D341Med (cell line): ENCODE data around the gene OAS1.
A peak's percentile ranks its signal among the peaks of the same experiment; 100 is the strongest.
"Not testable (repeated sequence)": the region's sequence is repeated elsewhere in the genome, so short reads cannot be mapped to it uniquely, and the experiment has no call there.

ENCODE experiments used
- DNase-seq: peaks from one replicate; pipeline ENCODE4 v3.0.0; 2012; ENCODE audit warnings: low spot score

Gene OAS1

DNA sequence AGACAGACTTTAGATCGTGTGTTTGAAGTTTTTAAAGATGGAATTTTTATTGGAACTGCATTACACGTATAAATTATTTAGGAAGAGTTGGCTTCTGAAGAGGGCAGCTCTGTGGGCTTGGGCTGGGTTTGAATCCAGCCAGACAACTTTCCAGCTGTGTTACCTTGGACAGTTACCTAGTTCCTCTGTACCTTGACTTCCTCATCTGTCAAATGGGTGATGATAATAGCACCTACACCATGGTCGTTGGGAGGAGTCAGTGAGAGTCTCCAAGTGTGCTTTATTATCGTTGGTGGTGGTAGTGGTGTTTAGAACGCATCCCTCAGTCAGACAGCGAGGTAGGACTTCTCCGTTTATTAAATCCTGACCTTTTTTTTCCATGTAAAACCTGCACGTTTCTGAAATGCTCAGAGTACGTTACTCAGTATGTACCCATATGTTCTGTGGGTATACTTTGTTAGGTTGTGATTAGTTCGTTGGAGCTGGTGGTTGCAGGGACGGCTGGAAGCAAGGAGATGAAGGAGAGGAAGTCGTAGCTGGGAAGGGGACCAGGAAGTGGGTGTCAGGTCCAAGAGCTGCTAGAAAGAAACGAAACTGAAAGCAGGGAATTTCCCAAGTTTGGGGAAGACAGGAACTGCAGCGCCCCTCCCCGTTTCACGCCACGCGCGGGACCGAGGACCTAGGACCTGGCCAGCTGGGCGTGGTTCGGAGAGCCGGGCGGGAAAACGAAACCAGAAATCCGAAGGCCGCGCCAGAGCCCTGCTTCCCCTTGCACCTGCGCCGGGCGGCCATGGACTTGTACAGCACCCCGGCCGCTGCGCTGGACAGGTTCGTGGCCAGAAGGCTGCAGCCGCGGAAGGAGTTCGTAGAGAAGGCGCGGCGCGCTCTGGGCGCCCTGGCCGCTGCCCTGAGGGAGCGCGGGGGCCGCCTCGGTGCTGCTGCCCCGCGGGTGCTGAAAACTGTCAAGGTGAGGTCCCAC lies 31.3 kb downstream of the OAS1 start, which contains the start of gene OAS3:
Gene OAS3 (plus strand): TSS at position 734 of the 979 bp plus-strand sequence. CDS start 57 bp downstream, at position 791.
- DNase-seq: peak; percentile 62

DNA sequence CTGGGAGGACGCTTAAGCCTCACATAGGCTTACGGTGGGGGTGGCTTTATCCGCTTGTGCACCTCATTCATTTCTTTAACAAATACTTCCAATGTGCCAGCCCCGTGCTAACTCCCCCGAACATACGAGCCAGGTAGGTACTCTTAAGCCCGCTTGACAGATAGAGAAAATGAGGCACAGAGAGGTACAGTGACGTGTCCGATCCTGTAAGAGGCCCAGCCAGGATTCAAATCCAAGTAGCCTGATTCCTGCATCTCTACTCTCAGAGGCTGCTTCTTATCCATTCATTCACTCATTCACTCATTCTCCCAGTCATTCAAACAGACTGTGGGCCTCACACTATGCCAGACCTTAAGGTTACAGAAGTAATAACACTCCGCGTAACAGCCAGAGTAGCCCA lies 32.0 kb downstream of the OAS1 start:
- DNase-seq: no peak

DNA sequence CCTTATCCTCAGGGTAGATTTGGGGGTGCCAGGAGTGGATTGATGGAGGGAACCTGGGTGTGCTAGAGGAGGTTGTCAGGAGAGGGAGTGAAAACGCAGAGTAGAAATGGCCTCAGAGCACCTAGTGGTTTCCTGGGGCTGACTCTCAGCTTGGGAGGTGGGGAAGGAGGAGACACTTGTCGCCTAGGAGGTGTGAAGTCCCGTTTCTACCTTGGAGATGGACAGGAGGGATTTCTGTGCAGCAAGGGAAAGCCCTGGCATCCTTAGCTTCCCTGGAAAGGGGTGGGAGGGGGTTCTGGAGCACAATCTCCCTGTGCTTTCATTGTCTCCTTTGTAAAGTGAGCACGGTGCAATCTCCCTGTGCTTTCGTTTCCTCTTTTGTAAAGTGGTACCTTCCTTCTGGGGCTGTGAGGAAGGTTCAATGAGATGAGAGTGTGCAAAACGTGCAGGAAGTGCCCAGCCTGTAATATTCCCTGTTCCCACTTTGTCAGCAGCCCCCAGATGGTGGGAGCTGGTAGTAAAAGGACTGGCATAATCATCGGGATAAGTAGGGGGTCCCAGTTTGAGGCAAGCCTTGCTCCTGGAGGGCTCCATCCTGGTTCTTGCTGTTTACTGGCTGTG lies 33.1 kb downstream of the OAS1 start:
- DNase-seq: no peak

DNA sequence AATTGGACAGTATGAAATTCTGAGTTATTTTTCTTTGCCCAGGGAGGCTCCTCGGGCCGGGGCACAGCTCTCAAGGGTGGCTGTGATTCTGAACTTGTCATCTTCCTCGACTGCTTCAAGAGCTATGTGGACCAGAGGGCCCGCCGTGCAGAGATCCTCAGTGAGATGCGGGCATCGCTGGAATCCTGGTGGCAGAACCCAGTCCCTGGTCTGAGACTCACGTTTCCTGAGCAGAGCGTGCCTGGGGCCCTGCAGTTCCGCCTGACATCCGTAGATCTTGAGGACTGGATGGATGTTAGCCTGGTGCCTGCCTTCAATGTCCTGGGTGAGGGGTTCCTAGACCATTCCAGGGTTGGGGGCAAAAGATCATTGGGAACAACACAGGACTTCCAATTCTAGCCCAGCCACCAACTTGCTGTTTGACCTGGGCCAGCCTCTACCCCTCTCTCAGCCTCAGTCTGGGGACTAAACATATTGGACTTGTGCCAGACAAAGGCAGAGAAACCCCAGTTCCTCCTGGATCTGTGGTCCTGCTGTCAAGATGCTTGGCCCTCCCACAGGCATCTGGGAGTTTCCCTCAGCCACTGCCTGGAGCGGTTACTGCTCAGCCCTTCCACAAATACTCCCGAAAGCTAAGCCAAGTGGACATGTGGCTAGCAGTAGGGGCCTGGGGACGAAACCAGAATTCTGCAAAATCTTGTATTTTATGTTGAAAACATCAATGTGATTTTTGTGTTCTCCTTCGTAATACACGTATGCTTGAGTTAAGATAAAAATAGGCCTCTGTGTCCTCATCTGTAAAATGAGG lies 35.0 kb downstream of the OAS1 start:
- DNase-seq: no peak

DNA sequence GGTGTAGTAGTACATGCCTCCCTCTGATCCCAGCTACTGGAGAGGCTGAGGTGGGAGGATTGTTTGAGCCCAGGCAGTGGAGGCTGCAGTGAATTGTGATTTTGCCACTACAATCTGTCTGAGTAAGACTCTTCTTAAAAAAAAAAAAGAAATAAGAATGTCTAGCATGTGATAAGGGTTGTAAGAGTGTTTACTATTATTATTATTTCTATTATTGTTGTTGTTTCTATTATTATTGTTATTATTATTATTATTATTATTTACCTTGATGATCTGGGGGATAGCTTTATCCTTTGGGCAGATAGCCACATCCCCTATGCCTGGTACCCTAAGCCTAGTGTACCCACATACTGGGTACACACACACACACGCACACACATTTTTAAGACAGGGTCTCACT lies 35.8 kb downstream of the OAS1 start:
- DNase-seq: no peak

DNA sequence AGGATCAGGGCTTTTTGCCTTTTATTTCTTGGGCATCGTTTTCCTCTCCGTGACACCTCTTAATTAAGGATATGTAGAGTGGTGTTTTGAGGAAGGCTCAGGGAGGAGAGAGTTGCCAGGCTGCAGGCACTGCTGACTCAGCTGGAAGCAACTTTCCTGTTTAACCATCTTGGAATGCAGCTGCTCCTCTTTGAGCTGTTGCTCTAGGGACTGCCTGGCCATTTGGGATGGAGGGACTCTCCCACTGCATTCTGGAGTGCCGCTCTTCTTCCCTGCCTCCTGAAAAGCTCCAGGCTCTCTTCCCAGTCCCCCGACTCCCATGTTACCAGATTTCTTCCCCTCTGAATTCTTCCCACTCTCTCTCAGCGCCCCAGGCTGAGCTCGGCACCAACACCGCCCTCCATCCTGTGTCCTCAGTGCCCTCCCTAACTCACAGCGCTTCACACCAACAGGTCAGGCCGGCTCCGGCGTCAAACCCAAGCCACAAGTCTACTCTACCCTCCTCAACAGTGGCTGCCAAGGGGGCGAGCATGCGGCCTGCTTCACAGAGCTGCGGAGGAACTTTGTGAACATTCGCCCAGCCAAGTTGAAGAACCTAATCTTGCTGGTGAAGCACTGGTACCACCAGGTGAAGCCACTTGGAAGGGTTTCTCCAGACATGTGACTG lies 37.4 kb downstream of the OAS1 start:
- no peak for DNase-seq

DNA sequence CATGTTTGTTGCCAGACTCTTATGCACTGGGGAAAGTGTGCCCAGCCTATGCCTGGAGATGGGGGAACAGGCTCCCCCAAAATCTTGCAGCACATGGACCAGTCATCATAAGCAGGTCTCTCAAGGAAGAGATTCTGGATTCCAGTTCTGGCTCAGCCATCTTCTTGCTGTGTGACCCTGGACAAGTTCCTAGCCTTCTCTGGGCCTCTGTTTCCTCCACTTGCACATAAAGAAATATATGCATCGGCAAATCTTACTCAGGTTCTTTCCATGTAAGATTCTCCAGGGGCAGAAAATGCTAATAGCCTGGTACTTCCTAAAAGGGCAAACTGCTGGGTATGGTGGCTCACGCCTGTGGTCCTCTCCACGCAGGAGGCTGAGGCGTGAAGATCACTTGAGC lies 38.8 kb downstream of the OAS1 start:
- no peak for DNase-seq

DNA sequence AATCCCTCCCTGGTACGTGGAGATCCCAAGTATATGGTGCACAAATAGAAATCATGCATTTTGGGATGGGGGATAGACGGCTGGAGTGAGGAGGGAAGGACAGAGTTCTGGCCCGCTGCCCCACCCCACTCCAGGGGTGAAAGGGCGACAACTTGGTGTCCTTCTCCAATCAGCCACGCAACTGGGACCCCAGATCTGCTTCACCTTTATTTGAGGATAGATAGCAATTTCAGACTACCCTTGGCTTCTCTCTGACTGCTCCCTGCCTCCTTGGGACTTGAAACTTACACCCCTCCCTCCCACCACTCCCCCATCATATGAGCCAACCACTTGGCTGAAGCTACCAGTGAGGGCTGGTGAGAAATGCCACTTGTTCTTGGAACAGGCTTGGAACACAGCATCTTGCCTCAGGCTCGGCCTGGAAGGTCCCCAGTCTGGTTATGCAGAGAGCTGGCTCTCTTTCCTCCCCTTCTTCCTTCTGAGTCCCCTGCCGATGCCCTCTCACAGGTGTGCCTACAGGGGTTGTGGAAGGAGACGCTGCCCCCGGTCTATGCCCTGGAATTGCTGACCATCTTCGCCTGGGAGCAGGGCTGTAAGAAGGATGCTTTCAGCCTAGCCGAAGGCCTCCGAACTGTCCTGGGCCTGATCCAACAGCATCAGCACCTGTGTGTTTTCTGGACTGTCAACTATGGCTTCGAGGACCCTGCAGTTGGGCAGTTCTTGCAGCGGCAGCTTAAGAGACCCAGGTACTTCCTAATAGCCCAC lies 39.7 kb downstream of the OAS1 start:
- DNase-seq: no peak

DNA sequence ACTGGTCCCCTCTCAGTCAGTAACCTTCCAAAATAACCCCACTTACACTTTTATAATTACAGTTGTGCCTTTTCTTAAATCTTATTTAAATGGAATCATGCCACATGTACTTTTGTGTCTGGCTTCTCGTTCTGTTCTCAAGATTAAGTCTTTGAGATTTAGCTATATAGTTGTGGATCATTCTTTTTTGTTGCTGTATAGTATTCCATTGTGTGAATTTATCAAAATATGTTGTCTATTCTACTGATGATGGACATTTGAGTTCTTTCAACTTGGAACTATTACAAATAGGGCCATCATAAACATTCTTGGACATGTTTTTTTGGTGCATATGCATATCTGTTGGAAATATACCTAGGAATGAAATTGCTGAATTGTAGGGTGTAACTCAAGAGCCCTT lies 40.6 kb downstream of the OAS1 start:
- DNase-seq: no peak

DNA sequence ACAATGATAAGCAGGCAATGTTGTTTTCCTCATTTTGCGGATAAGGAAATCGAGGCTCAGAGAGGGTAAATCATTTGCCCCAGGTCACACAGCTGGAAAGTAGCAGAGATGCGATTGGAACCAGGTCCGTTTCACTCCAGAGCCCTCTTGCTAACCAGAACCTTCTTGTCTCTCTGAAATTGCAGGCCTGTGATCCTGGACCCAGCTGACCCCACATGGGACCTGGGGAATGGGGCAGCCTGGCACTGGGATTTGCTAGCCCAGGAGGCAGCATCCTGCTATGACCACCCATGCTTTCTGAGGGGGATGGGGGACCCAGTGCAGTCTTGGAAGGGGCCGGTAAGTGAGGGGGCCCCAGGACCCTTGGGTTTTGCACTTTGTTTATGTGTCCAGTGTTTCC lies 41.0 kb downstream of the OAS1 start:
- DNase-seq: no peak

DNA sequence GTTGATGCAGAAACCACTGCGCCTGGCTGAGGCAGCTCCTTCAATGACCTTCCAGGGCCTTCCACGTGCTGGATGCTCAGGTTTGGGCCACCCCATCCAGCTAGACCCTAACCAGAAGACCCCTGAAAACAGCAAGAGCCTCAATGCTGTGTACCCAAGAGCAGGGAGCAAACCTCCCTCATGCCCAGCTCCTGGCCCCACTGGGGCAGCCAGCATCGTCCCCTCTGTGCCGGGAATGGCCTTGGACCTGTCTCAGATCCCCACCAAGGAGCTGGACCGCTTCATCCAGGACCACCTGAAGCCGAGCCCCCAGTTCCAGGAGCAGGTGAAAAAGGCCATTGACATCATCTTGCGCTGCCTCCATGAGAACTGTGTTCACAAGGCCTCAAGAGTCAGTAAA lies 42.0 kb downstream of the OAS1 start:
- no peak for DNase-seq

DNA sequence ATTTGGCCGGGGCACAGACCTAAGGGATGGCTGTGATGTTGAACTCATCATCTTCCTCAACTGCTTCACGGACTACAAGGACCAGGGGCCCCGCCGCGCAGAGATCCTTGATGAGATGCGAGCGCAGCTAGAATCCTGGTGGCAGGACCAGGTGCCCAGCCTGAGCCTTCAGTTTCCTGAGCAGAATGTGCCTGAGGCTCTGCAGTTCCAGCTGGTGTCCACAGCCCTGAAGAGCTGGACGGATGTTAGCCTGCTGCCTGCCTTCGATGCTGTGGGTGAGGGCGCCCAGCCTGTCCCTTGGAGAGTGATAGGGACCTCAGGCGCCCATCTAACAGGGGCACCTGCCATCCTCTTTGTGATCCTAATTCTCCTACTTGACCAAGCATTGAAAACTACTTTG lies 43.9 kb downstream of the OAS1 start:
- DNase-seq: no peak

DNA sequence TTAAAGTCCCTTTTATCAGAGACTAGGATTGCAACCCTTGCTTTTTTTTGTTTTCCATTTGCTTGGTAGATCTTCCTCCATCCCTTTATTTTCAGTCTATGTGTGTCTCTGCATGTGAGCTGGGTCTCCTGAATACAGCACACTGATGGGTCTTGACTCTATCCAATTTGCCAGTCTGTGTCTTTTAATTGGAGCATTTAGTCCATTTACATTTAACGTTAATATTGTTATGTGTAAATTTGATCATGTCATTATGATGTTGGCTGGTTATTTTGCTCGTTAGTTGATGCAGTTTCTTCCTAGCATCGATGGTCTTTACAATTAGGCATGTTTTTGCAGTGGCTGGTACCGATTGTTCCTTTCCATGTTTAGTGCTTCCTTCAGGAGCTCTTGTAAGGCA lies 50.4 kb downstream of the OAS1 start:
- DNase-seq: not testable (repeated sequence)

DNA sequence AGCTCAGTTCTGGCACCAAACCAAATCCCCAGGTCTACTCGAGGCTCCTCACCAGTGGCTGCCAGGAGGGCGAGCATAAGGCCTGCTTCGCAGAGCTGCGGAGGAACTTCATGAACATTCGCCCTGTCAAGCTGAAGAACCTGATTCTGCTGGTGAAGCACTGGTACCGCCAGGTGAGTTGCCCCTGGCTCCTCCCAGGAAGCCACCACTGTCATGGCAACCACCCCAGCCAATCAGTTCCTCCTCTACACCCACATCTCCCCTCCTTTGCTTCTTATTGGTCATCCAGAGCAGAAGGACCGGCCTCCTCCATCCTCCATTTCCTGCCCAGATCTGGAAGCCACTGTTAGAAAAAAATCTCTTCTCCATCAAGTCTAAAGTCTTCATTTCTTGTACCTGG lies 54.3 kb downstream of the OAS1 start:
- no peak for DNase-seq

DNA sequence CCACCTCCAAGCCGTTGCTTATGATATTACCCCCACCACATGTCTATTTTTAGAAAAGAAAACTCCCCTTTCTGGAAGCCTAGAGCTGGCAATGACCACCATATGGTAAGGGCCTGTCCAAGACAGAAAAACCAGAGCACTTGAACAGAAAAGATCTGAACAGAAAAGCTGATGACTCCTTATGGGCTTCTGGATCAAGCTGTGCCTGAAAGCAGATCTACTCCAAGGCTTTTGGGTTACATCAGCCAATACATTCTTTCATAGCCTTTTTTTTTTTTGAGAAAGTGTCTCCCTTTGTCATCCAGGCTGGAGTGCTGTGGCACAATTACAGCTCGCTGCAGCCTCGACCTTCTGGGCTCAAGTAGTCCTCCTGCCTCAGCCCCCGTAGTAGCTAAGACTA lies 54.8 kb downstream of the OAS1 start:
- no peak for DNase-seq

DNA sequence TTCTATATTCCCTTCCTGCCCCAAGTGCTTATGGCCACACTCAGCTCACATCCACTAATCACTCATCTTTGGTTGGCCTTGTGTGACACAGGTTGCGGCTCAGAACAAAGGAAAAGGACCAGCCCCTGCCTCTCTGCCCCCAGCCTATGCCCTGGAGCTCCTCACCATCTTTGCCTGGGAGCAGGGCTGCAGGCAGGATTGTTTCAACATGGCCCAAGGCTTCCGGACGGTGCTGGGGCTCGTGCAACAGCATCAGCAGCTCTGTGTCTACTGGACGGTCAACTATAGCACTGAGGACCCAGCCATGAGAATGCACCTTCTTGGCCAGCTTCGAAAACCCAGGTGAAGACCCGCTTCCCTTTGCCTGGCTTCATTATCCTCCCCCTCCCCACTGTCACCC lies 55.8 kb downstream of the OAS1 start:
- no peak for DNase-seq

DNA sequence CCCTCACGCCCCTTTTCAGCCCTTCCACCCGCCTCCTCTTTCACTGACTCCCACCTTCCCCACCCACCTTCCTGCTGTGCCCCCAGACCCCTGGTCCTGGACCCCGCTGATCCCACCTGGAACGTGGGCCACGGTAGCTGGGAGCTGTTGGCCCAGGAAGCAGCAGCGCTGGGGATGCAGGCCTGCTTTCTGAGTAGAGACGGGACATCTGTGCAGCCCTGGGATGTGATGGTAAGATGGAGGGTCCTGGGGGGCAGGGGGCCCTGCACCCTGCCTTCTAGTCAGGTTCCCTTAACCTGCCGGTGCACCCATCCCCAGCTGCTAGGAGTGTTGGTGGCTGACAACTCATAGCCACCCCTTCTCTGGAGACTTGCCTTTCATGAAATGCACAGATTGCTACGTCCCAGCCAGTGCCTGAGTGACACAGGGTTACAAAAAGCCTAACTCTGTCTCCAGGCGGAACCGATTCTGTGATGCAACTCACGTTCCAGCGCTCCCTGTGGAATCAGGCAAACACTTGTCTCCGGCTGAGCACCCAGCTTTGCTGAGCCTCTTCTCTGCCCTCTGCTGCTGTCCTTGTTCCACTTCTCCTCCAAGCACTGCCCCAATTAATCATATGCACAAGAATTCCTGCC lies 56.6 kb downstream of the OAS1 start:
- DNase-seq: no peak

DNA sequence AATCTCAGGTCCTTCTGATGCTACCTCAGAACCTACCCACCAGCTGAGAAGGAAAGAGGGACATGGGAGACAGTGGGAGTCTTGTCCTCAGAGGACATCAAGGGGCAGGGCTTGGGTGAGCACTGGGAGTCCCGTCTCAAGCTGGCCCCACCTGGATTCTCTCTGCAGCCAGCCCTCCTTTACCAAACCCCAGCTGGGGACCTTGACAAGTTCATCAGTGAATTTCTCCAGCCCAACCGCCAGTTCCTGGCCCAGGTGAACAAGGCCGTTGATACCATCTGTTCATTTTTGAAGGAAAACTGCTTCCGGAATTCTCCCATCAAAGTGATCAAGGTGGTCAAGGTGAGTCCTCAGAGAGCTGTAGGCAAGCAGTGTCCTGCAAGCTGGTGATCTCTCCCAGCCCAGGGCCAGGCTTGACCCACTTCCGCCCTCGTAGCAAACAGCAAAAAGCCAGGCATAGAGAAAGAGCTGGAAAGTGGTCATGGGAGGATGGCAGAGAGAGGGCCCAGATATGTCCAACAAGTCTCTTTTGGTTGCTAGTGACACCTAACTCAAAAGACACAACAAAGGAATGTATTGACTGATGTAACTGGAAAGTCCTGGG lies 57.4 kb downstream of the OAS1 start:
- no peak for DNase-seq

DNA sequence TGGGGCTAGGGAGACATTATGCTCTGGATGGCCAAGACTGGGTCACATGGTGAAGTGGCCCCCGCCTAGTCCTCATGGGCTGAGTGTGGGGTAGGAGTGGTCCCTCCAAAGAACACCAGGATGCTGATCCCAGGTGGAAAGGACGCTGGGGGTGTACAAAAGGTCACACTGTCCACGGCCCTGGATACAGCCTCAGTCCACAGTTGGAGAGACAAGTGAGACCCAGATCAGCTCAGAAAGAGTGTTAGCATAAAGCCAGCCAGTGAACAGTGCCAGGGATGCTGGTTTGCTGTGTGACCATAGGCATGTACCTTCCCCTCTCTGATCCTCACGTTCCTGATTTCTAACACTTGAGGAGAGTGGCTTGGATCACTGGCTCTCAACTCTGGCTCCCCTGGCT lies 58.2 kb downstream of the OAS1 start:
- no peak for DNase-seq

DNA sequence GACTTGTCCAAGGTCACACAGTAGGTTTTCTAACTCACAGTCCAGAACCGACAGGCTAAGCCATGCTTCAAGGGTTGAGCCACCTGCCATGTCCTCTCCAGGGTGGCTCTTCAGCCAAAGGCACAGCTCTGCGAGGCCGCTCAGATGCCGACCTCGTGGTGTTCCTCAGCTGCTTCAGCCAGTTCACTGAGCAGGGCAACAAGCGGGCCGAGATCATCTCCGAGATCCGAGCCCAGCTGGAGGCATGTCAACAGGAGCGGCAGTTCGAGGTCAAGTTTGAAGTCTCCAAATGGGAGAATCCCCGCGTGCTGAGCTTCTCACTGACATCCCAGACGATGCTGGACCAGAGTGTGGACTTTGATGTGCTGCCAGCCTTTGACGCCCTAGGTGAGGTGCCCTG lies 58.9 kb downstream of the OAS1 start:
- DNase-seq: no peak
